Skeletal muscle cell (primary cell): ENCODE results near the gene RPL15.
A peak's percentile ranks its signal among the peaks of the same experiment; 100 is the strongest.
"Not testable (repeated sequence)": the region's sequence is repeated elsewhere in the genome, so short reads cannot be mapped to it uniquely, and the experiment has no call there.

Source experiments
- DNase-seq: peaks from one replicate; pipeline ENCODE4 v3.0.0-alpha.2; 2010; ENCODE audit warnings: low read depth
- H3K4me3 ChIP-seq: 2 replicates; pipeline ENCODE4 v1.5.1; 2011; ENCODE audit warnings: low read depth, mild to moderate bottlenecking, control low read depth, low read length, moderate library complexity

The RPL15 gene

GRCh38 chr3:23916886-23917678 lies at the start of gene RPL15, which contains the start of gene NKIRAS1:
Gene RPL15 (plus strand): TSS chr3:23917132. CDS start chr3:23917860, 728 bp downstream.
Gene NKIRAS1 (minus strand): TSS chr3:23916990. CDS start chr3:23910904, 6,086 bp downstream.
- H3K4me3 ChIP-seq, result peak within 1 kb of the TSS; percentile 90
- peak; percentile 90 for DNase-seq

- H3K4me3 ChIP-seq, result no peak overlapping the region
- DNase-seq, result no peak
These were observed 49.5 kb upstream of the RPL15 start for GRCh38 chr3:23867400-23867799.

- DNase-seq, result no peak
- no peak overlapping the region for H3K4me3 ChIP-seq
These were observed 49.1 kb upstream of the RPL15 start for GRCh38 chr3:23867838-23868237.

GRCh38 chr3:23869977-23870662 lies 46.8 kb upstream of the RPL15 start:
- no peak for DNase-seq

GRCh38 chr3:23870663-23871043 lies 46.3 kb upstream of the RPL15 start:
- not testable (repeated sequence) for DNase-seq, H3K4me3 ChIP-seq

More at GRCh38 chr3:23869977-23870662, 46.8 kb upstream of the RPL15 start:
- H3K4me3 ChIP-seq, result no peak overlapping the region

GRCh38 chr3:23871361-23871760 lies 45.6 kb upstream of the RPL15 start:
- H3K4me3 ChIP-seq, DNase-seq: not testable (repeated sequence)

GRCh38 chr3:23872330-23872729 lies 44.6 kb upstream of the RPL15 start:
- no peak for DNase-seq
- no peak overlapping the region for H3K4me3 ChIP-seq

- peak; percentile 30 for DNase-seq
- no peak overlapping the region for H3K4me3 ChIP-seq
These were observed 43.0 kb upstream of the RPL15 start for GRCh38 chr3:23873941-23874340.

GRCh38 chr3:23874359-23875112 lies 42.4 kb upstream of the RPL15 start:
- peak; percentile 50 for DNase-seq
- no peak overlapping the region for H3K4me3 ChIP-seq

GRCh38 chr3:23875113-23875725 lies 41.7 kb upstream of the RPL15 start:
- no peak overlapping the region for H3K4me3 ChIP-seq
- no peak for DNase-seq

- no peak for DNase-seq
- no peak overlapping the region for H3K4me3 ChIP-seq
These were observed 40.0 kb upstream of the RPL15 start for GRCh38 chr3:23876923-23877322.

GRCh38 chr3:23877329-23877980 lies 39.5 kb upstream of the RPL15 start:
- H3K4me3 ChIP-seq, result no peak overlapping the region
- DNase-seq, result peak; percentile 92

GRCh38 chr3:23879485-23879884 lies 37.4 kb upstream of the RPL15 start:
- H3K4me3 ChIP-seq, result no peak overlapping the region
- no peak for DNase-seq

GRCh38 chr3:23880703-23881339 lies 36.1 kb upstream of the RPL15 start:
- H3K4me3 ChIP-seq, result no peak overlapping the region
- no peak for DNase-seq

GRCh38 chr3:23881993-23882392 lies 34.9 kb upstream of the RPL15 start:
- not testable (repeated sequence) for DNase-seq, H3K4me3 ChIP-seq

GRCh38 chr3:23882487-23882918 lies 34.4 kb upstream of the RPL15 start:
- DNase-seq, result no peak
- no peak overlapping the region for H3K4me3 ChIP-seq

GRCh38 chr3:23884481-23884880 lies 32.5 kb upstream of the RPL15 start:
- DNase-seq, result no peak
- H3K4me3 ChIP-seq, result no peak overlapping the region

GRCh38 chr3:23885210-23885609 lies 31.7 kb upstream of the RPL15 start:
- no peak overlapping the region for H3K4me3 ChIP-seq
- DNase-seq, result no peak

GRCh38 chr3:23886311-23886710 lies 30.6 kb upstream of the RPL15 start:
- no peak for DNase-seq

More at GRCh38 chr3:23886311-23886710, 30.6 kb upstream of the RPL15 start:
- H3K4me3 ChIP-seq, result no peak overlapping the region
